Ovary (tissue), 3 donors: ENCODE results near the gene MYO1H.

Source experiments
- CTCF ChIP-seq, 3 donors: fragments of 450-650 bp in 2 of 3; fragments of 200-600 bp in 1 of 3; IDR thresholded peaks; one replicate each; pipeline versions ENCODE4 v1.5.1 to v1.8.0; 2016 to 2022; ENCODE audit warnings: antibody characterized with exemption in 3 of 3, mild to moderate bottlenecking in 1 of 3
- EP300 ChIP-seq: sonication (generic); formaldehyde crosslinking; IDR thresholded peaks from one replicate; pipeline ENCODE4 v1.6.1; 2017; ENCODE audit warnings: antibody characterized with exemption
- POLR2A ChIP-seq: fragments of 450-650 bp; IDR thresholded peaks from one replicate; pipeline ENCODE4 v1.6.1; 2017; ENCODE audit warnings: antibody characterized with exemption, mild to moderate bottlenecking, moderate library complexity
- donor health status: DM: no; HTN: no; CAD: no.

- TF ChIP-seq CTCF (IDR thresholded peaks at IDR 0.05) (no peak), POLR2A (no peak), EP300 (no peak)
Observed at GRCh38 chr12:109432431-109432830, 84.7 kb downstream of the MYO1H start.
